T-helper 22 cell (primary cell): Measurements from ENCODE around the gene VKORC1L1.
A peak's percentile ranks its signal among the peaks of the same experiment; 100 is the strongest.
"Not testable (repeated sequence)": the region's sequence is repeated elsewhere in the genome, so short reads cannot be mapped to it uniquely, and the experiment has no call there.

Source experiments
- DNase-seq: peaks from one replicate; pipeline ENCODE4 v3.0.0-alpha.2; 2020; ENCODE audit warnings: low read depth

VKORC1L1 gene

DNA sequence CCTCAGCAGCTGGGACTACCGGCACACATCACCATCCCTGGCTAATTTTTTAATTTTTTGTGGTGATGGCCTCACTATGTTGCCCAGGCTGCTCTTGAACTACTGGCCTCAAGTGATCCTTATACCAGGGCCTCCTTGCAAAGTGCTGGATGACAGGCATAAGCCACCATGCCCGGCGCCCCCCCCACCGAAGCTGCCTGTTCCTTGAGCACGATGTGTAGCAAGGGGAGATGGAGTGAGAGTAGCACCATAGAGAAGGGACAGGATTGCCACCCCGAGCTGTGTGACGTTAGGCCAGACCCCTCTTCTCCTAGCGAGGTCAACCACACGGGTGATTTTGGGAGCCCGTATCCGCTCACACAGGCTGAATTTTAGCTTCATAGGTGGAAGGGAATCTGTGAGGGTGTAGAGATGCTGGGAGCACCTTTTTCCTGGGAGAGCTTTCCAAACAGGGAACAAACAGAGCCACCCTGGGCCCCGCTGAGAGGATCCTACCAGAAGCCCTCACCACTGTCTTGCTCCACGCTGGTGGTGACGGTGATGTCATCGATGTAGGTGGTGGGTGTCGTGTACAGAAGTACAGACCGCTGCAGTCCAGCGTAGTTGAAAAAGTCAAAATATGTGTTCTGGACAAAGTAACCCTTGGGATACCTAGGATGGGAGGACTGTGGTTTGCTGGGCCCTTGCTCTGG, 106.2 kb downstream of the VKORC1L1 start:
- no peak for DNase-seq

DNA sequence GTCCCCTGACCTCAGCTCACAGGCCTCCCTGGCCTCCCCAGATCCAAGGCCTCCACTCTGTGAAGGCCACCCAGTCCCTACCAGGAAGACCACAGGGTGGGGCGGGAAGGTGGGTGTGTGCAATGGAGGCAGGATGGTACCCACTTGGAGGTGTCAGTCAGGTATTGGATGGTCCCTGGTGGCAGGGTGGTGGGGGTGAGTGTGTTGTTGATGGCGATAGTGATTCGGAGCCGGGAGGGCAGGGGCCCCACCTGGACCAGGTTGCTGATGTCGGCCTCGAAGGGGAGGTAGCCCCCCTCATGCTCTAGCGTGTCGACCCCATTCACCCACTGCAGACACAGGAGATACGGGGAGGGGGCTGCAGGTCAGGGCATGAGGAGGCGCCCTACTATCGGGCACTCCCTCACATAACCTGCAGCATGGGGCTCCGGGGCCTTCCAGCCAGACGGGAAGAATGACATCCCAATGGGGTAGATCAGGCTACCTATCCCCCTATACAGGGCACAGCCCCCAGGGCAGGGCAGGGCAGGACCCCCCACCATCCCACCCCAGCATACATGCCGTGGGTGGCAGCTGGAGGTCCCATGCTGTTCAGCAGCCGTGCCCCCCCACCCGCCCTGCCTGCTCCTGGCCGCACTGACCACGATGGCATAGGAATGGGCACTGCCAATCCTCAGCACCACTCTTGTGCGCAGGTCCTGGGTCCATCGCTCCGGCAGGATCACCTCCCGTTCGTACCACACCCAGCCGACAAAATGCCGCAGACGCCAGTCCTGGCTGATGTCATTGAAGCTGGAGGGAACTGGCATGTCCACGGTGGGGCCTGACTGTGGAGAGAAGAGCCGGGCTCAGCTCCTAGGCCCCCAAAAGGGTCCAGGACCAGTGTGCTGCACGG, 107.0 kb downstream of the VKORC1L1 start:
- no peak for DNase-seq

DNA sequence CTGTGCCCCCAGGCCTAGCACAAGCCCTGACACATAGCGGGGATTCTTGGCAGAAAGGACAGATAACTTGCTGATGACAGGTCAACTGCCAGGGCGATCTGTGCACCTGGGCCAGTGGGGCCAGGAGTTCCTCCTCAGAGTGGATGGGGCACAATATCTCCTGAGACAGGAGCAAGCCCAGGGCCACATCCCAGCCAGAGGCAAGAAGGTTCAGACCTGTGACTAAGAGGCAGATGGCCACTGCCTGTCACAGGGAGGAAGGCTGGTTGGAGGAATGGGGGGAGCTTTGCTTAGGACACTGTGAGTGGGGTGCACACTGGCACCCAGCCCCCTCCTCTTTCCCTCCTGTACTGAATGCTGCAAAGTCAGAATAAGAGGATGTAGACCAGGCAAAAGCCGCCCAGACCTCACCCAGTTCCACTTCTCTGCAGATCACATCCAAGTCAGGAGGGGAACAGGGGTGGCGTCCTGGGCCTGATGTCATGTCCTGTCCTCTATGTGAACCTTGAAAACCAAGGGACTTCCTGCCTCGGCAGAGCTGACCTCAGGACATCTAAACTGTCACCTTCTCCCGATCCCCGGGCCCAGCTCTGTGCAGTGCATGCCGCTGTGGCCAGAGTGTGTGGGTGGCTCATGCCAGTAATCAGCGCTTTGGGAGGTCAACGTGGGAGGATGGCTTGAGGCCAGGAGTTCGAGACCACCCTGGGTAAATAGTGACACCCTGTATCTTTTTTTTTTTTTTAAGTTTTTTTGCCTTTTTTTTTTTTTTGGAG, 107.8 kb downstream of the VKORC1L1 start:
- peak; percentile 43 for DNase-seq

DNA sequence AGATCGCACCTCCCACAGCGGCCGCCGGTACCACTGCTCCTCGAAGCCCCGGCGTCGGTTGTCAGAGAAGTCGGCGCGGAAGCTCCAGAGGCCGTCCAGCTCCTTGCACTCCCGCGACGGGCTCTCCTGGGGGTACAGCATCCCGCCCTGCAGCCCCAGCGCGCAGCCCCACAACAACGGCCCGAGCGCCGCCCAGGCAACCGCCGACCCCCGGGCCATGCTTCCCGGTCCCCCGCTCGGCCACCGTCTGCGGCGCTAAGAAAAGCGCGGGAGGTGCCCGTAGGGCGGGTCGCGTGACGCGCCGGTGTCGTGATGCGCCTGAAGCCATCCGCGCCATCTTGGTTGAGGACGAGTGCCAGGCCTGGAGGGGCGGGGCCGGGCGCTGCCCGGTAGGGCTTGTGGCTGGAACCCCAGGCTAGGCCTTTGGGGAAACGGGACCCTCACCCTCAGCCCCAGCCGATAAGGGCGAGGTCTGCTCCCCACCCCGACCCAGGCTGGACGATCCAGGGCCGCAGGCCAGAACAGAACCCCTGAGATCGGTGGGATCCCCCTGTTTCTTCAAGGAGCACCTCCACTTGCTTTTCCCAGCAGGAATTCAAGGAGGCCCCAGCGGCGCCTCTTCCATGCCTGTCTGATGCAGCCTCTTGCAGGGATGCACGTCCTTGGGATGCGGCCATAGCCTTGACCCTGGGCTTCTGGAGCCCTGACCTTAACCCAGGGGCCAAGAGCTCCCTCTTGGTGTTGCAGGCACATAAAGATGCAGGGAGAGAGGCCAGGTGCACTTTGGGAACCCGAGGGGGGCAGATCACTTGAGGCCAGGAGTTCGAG, 109.3 kb downstream of the VKORC1L1 start, which contains the start of gene GUSB:
GUSB (minus strand) TSS at position 249 of the 828 bp plus-strand sequence; CDS start at position 219, 30 bp downstream.
- peak; percentile 77 for DNase-seq

DNA sequence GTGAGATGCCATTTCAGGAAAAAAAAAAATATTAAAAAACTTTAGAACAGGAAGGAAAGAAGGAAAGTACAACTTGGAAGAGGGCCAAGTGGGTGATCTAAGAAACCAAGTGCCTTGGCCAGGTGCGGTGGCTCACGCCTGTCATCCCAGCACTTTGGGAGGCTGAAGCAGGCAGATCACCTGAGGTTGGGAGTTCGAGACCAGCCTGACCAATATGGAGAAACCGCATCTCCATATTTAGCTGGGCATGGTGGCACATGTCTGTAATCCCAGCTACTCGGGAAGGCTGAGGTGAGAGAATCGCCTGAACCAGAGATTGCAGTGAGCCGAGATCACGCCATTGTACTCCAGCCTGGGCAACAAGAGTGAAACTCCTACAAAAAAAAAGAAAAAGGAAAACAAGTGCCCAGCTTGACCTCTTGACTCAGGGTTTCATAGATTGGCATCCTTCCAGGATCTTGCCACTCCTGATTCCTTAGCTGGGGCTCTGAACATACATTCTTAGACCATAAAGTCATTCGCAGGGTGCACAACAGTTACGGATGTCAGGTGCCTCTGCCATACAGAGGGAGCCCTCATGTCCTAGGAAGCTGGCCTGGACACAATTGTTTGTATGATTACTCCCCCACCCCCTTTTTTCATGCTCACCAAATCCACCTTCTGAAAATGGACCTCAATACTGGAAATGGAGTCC, 111.2 kb downstream of the VKORC1L1 start:
- no peak for DNase-seq

DNA sequence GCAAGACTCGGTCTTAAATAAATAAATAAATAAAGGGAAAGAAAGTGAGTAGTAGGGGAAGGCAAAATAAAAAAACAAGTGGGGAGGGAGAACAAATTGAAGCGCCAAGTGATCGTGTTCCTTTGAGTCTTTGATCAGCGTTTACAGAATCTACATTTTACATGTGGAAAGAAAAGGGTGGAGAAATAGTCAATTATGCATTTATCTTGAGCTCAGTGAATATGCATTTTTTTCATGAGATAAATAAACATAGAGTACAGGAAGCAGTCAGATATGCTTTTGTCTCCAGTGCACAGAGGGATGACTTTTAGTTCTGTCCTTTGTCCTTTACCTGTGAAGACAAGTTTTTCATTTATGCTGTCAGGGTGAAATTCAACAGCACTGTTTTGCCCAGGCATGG, 115.2 kb downstream of the VKORC1L1 start:
- no peak for DNase-seq

DNA sequence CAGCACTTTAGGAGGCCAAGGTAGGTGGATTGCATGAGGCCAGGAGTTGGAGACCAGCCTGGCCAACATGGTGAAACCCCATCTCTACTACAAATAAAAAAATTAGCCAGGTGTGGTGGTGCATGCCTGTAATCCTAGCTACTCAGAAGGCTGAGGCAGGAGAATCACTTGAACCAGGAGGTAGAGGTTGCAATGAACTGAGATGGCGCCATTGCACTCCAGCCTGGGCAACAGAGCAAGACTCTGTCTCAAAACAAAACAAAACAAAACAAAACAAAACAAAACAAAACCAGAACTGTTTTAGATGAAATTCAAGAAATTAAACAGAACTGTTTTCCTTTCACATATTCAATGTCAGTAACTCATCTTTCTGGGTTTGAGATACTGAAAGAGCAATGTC, 115.6 kb downstream of the VKORC1L1 start:
- not testable (repeated sequence) for DNase-seq

DNA sequence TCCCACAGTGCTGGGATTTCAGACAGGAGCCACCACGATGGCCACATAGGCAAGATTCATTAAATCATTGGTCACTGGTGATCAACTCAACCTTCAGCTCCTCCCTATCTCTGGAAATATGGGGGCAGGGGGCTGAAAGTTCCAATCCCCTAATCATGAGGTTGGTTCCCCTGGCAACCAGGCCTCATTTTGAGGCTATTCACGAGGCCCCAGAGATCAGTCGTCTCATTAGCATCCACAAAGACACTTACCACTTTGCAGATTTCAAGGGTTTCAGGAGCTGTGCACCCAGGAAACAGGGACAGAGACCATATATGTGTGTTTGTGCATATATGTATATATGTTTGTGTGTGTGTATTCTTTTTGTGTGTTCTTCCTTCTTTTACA, 116.8 kb downstream of the VKORC1L1 start:
- no peak for DNase-seq

DNA sequence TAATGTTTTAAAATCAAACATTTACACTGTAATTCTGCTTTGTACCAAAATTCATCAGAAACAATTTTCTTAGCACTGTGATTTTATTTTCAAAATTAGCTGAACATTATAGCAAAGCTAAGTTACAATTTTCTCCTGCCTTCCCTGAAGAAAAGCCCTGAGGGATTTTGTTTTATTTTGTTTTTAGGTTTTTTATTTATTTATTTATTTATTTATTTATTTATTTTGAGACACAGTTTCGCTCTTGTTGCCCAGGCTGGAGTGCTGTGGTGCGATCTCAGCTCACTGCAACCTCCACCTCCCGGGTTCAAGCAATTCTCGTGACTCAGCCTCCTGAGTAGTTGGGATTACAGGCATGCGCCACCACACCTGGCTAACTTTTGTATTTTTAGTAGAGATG, 119.0 kb downstream of the VKORC1L1 start:
- not testable (repeated sequence) for DNase-seq

DNA sequence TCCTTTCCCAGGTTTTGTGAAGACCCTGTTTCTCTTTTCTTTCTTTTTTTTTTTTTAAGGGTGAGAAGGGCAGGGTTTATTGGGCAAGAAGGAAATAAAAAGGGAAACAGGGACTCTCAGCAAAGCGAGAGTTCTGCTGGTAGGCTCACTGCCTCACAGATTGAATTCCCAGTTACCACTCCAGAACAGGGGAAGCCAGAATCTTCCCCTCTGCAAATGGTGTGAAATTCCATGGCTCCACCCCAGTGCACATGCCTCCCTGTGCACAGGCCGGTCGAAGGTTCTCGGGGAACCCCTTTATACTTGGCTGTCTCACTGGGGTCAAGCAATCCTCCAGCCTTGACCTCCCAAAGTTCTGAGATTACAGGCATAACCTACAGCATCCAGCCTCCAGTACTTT, 119.7 kb downstream of the VKORC1L1 start:
- DNase-seq: no peak

DNA sequence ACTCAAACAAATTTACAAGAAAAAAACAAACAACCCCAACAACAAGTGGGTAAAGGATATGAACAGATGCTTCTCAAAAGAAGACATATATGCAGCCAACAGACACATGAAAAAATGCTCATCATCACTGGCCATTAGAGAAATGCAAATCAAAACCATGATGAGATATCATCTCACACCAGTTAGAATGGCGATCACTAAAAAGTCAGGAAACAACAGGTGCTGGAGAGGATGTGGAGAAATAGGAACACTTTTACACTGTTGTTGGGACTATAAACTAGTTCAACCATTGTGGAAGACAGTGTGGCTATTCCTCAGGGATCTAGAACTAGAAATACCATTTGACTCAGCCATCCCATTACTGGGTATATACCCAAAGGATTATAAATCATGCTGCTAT, 122.1 kb downstream of the VKORC1L1 start:
- not testable (repeated sequence) for DNase-seq

DNA sequence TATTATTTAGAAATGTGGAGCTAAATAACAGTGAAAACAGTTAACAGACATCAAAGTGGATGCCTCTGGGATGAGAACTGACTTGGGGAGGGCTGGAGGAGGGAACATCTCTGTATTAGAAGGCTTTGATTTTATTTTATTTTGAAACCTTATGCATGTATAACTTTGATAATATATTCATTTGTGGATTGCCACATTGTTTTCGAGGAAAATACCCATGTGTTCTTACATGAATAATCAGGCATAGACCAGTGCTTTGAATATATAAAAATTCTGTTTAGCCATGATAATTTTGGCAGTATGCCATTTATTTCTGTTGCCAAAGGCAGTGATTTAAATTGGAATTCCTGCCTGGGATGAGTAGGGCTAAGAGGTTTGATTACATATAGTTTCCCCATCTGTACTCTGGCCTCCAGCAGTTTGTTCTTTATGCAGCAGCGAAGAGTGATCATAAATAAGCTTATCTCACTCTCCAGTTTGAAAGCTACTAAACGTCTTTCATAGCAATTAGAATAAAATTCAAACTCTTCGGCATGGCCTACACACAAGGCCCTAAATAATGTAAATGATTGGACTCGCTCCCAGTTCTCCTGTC, 128.0 kb downstream of the VKORC1L1 start:
- not testable (repeated sequence) for DNase-seq

DNA sequence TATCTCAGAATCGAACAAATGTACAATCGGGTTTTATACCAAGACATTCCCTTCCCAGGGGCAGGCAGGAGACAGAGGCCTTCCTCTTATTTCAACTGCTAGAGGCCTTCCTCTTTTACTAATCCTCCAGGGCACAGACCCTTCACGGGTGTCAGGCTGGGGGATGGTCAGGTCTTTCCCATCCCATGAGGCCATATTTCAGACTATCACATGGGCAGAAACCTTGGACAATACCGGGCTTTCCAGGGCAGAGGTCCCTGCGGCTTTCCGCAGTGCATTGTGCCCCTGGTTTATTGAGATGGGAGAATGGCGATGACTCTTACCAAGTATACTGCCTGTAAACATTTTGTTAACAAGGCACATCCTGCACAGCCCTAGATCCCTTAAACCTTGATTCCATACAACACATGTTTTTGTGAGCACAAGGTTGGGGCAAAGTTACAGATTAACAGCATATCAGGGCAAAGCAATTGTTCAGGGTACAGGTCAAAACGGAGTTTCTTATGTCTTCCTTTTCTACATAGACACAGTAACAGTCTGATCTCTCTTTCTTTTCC, 132.3 kb downstream of the VKORC1L1 start:
- not testable (repeated sequence) for DNase-seq

DNA sequence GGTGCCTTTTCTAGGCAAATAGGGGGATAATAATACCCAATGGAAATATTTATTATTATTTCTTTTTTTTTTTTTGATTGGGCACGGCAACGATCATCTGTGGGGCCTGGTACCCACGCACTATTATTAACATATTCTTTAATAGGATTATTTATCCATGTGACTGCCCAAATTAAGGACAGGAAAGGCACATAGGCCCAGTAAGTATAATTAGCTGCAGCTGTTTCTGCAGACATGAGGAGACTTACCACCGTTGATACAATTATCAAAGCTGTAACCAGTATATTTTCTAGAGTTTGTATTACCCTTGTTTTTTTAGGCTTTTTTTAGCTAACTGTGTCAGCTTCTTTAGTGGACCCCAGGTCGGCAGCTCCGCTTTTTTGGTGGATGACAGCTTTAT, 134.4 kb downstream of the VKORC1L1 start:
- no peak for DNase-seq
